Central memory CD4-positive, alpha-beta T cell (primary cell): Measurements from ENCODE around the gene AHNAK2.
"Not testable (repeated sequence)": the region's sequence is repeated elsewhere in the genome, so short reads cannot be mapped to it uniquely, and the experiment has no call there.

Experiments
- DNase-seq: peaks from one replicate; pipeline ENCODE4 v3.0.0; 2022
- total RNA-seq, 3 experiments: gene quantifications; one replicate each; lab custom pipeline; 2026; lab: John Stamatoyannopoulos, UW

The AHNAK2 gene
- 0 to 0.05 (median 0.04) reads per million in 3 experiments for total RNA-seq

GRCh38 chr14:104977681-104978653 is at the start of gene AHNAK2:
Gene AHNAK2 (minus strand): TSS chr14:104978374. CDS start chr14:104978237, 137 bp downstream.
- peak; percentile 29 for DNase-seq

GRCh38 chr14:105027718-105028117 is 49.5 kb upstream of the AHNAK2 start:
- DNase-seq = not testable (repeated sequence)

GRCh38 chr14:105026802-105027563 is 48.8 kb upstream of the AHNAK2 start:
- no peak for DNase-seq

GRCh38 chr14:105026033-105026785 is 48.0 kb upstream of the AHNAK2 start:
- no peak for DNase-seq

- no peak for DNase-seq
Measured at GRCh38 chr14:105025429-105025828, 47.3 kb upstream of the AHNAK2 start.

GRCh38 chr14:105023791-105024480 is 45.8 kb upstream of the AHNAK2 start:
- no peak for DNase-seq

- DNase-seq = no peak
Measured at GRCh38 chr14:105023144-105023543, 45.0 kb upstream of the AHNAK2 start.

- DNase-seq = no peak
Measured at GRCh38 chr14:105022276-105022670, 44.1 kb upstream of the AHNAK2 start.

- DNase-seq = no peak
Measured at GRCh38 chr14:105021656-105022275, 43.6 kb upstream of the AHNAK2 start.

- DNase-seq = peak; percentile 97
Measured at GRCh38 chr14:105020815-105021655, 42.9 kb upstream of the AHNAK2 start, which contains the start of gene CDCA4. Gene CDCA4 (minus strand): TSS chr14:105021083. CDS start chr14:105011929, 9,154 bp downstream.

- DNase-seq = peak; percentile 63
Measured at GRCh38 chr14:105019861-105020814, 42.0 kb upstream of the AHNAK2 start.

GRCh38 chr14:105018414-105018813 is 40.2 kb upstream of the AHNAK2 start:
- DNase-seq = no peak

GRCh38 chr14:105015905-105016304 is 37.7 kb upstream of the AHNAK2 start:
- no peak for DNase-seq

GRCh38 chr14:105015242-105015641 is 37.1 kb upstream of the AHNAK2 start:
- DNase-seq = peak; percentile 32

GRCh38 chr14:105014631-105015030 is 36.5 kb upstream of the AHNAK2 start:
- DNase-seq = no peak

GRCh38 chr14:105014032-105014431 is 35.9 kb upstream of the AHNAK2 start:
- DNase-seq = no peak

GRCh38 chr14:105013150-105013785 is 35.1 kb upstream of the AHNAK2 start:
- DNase-seq = no peak

GRCh38 chr14:105012171-105012985 is 34.2 kb upstream of the AHNAK2 start:
- DNase-seq = no peak
